Large intestine (tissue), 3 donors: ENCODE data around the gene GALNT18. TPM values are rescaled to one million over a fixed set of nuclear protein-coding genes. Genes with fewer than 3 reads are reported as not detected.

Source experiments
- DNase-seq, 2 donors: peaks; one replicate each; pipeline versions ENCODE4 v3.0.0 to v3.0.0-alpha.2; 2013
- H3K27ac ChIP-seq: one replicate; pipeline ENCODE4 v1.5.1; 2013; ENCODE audit warnings: low read length
- H3K27me3 ChIP-seq: 2 replicates; pipeline ENCODE4 v1.6.1; 2013; ENCODE audit warnings: low read length; ENCODE audit not compliant: control insufficient read depth, insufficient read depth
- H3K36me3 ChIP-seq: 2 replicates; pipeline ENCODE4 v1.6.1; 2013; ENCODE audit warnings: low read length; ENCODE audit not compliant: control insufficient read depth, insufficient read depth
- H3K4me1 ChIP-seq: one replicate; pipeline ENCODE4 v1.6.1; 2013; ENCODE audit warnings: low read length; ENCODE audit not compliant: control insufficient read depth, insufficient read depth
- H3K4me3 ChIP-seq: one replicate; pipeline ENCODE4 v1.5.1; 2013; ENCODE audit warnings: low read length
- H3K9me3 ChIP-seq: one replicate; pipeline ENCODE4 v1.6.1; 2013; ENCODE audit warnings: mild to moderate bottlenecking, low read depth, low read length, moderate library complexity; ENCODE audit not compliant: control insufficient read depth
- WGBS: methylation state at CpG from one replicate; pipeline ENCODE4 v1.1.5; 2013; ENCODE audit warnings: low lambda C conversion rate; ENCODE audit not compliant: insufficient coverage; 5-methylcytosine and 5-hydroxymethylcytosine counted together
- polyA plus RNA-seq: library from polyadenylated mRNA; unstranded; fragments of 120-200 nt; gene quantifications from one replicate; pipeline ENCODE4 v1.2.1, GENCODE V29; 2013

GALNT18 gene
- polyA plus RNA-seq, 1 donor = 3.7 TPM

- no peak for DNase-seq
- H3K27me3 ChIP-seq = peaks cover 47% of the 10 kb centered on the region
- peaks cover 6% of the 10 kb centered on the region for H3K4me1 ChIP-seq
- H3K27ac ChIP-seq = no peak overlapping the region
- WGBS = no CpG with 5 or more reads among the region's 1 CpG
- H3K9me3 ChIP-seq = no peaks in the 10 kb centered on the region
- H3K4me3 ChIP-seq = no peak overlapping the region
- H3K36me3 ChIP-seq = no peaks in the 10 kb centered on the region
Measured at GRCh38 chr11:11626128-11626527, 4.3 kb upstream of the GALNT18 start.

GRCh38 chr11:11624926-11625325, 3.1 kb upstream of the GALNT18 start:
- H3K36me3 ChIP-seq = no peaks in the 10 kb centered on the region
- H3K27ac ChIP-seq = no peak overlapping the region
- no peaks in the 10 kb centered on the region for H3K9me3 ChIP-seq
- no peak for DNase-seq
- H3K27me3 ChIP-seq = peaks cover 59% of the 10 kb centered on the region
- no peak overlapping the region for H3K4me3 ChIP-seq
- H3K4me1 ChIP-seq = peaks cover 15% of the 10 kb centered on the region
- 100% methylated on average over 1 of the region's 4 CpGs for WGBS

- Histone ChIP-seq H3K27ac (no peak overlapping the region), H3K4me3 (no peak overlapping the region), H3K4me1 (peaks cover 15% of the 10 kb centered on the region), H3K27me3 (peaks cover 66% of the 10 kb centered on the region), H3K9me3 (no peaks in the 10 kb centered on the region), H3K36me3 (no peaks in the 10 kb centered on the region)
- no peak for DNase-seq
- WGBS = 100% methylated on average over 2 of the region's 3 CpGs
Measured at GRCh38 chr11:11624204-11624603, 2.4 kb upstream of the GALNT18 start.

GRCh38 chr11:11622772-11623171, 967 bp upstream of the GALNT18 start:
- WGBS = 11% methylated on average over 3 of the region's 5 CpGs
- peak in 1 of 2 donors; percentile 15 for DNase-seq
- peaks cover 69% of the 10 kb centered on the region for H3K27me3 ChIP-seq

GRCh38 chr11:11622340-11622706, 518 bp upstream of the GALNT18 start:
- Histone ChIP-seq H3K9me3 (no peaks in the 10 kb centered on the region), H3K27ac (no peak overlapping the region), H3K4me3 (peak overlapping the region; percentile 23), H3K4me1 (peaks cover 15% of the 10 kb centered on the region), H3K36me3 (no peaks in the 10 kb centered on the region), H3K27me3 (peaks cover 69% of the 10 kb centered on the region)
- no CpG with 5 or more reads among the region's 12 CpGs for WGBS
- no peak for DNase-seq

More at GRCh38 chr11:11622772-11623171, 967 bp upstream of the GALNT18 start:
- no peak overlapping the region for H3K27ac ChIP-seq
- peaks cover 15% of the 10 kb centered on the region for H3K4me1 ChIP-seq
- H3K9me3 ChIP-seq = no peaks in the 10 kb centered on the region
- no peaks in the 10 kb centered on the region for H3K36me3 ChIP-seq
- H3K4me3 ChIP-seq = no peak overlapping the region

- no peaks in the 10 kb centered on the region for H3K9me3 ChIP-seq
- no peak overlapping the region for H3K27ac ChIP-seq
- DNase-seq = peak; percentile 51 to 54
- peaks cover 73% of the 10 kb centered on the region for H3K27me3 ChIP-seq
- peaks cover 15% of the 10 kb centered on the region for H3K4me1 ChIP-seq
- WGBS = no CpG with 5 or more reads among the region's 55 CpGs
- H3K4me3 ChIP-seq = peak overlapping the region; percentile 51
- no peaks in the 10 kb centered on the region for H3K36me3 ChIP-seq
Measured at GRCh38 chr11:11620921-11621572, 758 bp downstream of the GALNT18 start.

- Histone ChIP-seq H3K4me1 (peaks cover 15% of the 10 kb centered on the region), H3K27ac (no peak overlapping the region), H3K36me3 (no peaks in the 10 kb centered on the region), H3K9me3 (no peaks in the 10 kb centered on the region), H3K4me3 (peak overlapping the region; percentile 51), H3K27me3 (peaks cover 69% of the 10 kb centered on the region)
- peak; percentile 37 to 40 for DNase-seq
- WGBS = no CpG with 5 or more reads among the region's 48 CpGs
Measured at GRCh38 chr11:11620173-11620920, 1.5 kb downstream of the GALNT18 start.

GRCh38 chr11:11618973-11619435, 2.8 kb downstream of the GALNT18 start:
- no CpG with 5 or more reads among the region's 4 CpGs for WGBS

GRCh38 chr11:11615086-11615485, 6.7 kb downstream of the GALNT18 start:
- no peak for DNase-seq
- Histone ChIP-seq H3K4me1 (no peaks in the 10 kb centered on the region), H3K9me3 (peaks cover 2% of the 10 kb centered on the region), H3K27me3 (peaks cover 42% of the 10 kb centered on the region), H3K36me3 (no peaks in the 10 kb centered on the region), H3K4me3 (no peak overlapping the region), H3K27ac (no peak overlapping the region)
- 80% methylated on average over 1 of the region's 4 CpGs for WGBS

More at GRCh38 chr11:11618973-11619435, 2.8 kb downstream of the GALNT18 start:
- Histone ChIP-seq H3K27me3 (peaks cover 58% of the 10 kb centered on the region), H3K4me3 (no peak overlapping the region), H3K4me1 (peaks cover 15% of the 10 kb centered on the region), H3K27ac (no peak overlapping the region), H3K9me3 (peaks cover 2% of the 10 kb centered on the region), H3K36me3 (no peaks in the 10 kb centered on the region)
- DNase-seq = no peak

- WGBS = no CpG with 5 or more reads among the region's 4 CpGs
- Histone ChIP-seq H3K9me3 (peaks cover 2% of the 10 kb centered on the region), H3K27ac (no peak overlapping the region), H3K4me1 (no peaks in the 10 kb centered on the region), H3K36me3 (no peaks in the 10 kb centered on the region), H3K27me3 (peaks cover 26% of the 10 kb centered on the region), H3K4me3 (no peak overlapping the region)
- DNase-seq = no peak
Measured at GRCh38 chr11:11612439-11612838, 9.4 kb downstream of the GALNT18 start.
